HPDE6-E6E7 (cell line): ENCODE measurements around the gene DHX40.
A peak's percentile ranks its signal among the peaks of the same experiment; 100 is the strongest.
"Not testable (repeated sequence)": the region's sequence is repeated elsewhere in the genome, so short reads cannot be mapped to it uniquely, and the experiment has no call there.

Experiments used
- DNase-seq: peaks from one replicate; pipeline ENCODE4 v3.0.0; 2011; ENCODE audit warnings: missing footprints; ENCODE audit errors: extremely low spot score

Gene DHX40

DNA sequence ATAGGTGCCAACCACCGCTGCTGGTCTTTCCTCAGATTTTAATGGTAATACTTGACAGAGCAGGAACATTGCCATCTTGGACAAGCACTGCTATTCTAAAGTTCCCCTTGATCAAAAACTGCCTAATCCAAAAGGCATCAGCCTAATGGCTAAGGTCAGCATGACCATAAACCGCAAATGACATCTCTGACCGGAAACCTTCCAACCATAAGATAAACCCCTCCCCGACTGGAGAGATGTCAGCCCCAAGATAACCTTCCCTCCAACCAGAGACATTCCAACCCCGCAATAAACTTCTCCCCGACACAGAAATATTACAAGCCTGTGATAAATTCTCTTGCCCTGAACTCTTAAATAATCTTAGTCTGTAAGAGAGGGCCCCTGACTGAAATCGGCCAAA lies 7.4 kb upstream of the DHX40 start:
- DNase-seq: no peak

DNA sequence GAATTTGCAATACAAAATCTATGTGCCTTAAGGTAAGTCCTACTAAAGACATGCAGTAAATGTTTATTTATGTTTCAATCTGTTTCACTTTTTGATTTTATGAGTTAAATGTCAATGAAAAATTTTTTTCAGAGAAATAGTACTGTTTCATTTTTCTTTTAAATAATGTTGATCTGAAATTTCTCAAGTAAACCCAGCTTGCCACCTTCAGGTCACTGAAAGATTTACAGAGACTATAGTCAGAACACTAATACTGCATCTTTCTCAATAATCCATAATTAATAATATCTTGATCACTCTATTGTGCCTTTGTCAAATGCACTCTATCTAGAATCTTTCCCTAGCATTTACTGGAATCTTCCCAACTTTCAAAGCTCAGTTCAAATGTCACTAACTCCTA lies 6.5 kb upstream of the DHX40 start:
- no peak for DNase-seq

DNA sequence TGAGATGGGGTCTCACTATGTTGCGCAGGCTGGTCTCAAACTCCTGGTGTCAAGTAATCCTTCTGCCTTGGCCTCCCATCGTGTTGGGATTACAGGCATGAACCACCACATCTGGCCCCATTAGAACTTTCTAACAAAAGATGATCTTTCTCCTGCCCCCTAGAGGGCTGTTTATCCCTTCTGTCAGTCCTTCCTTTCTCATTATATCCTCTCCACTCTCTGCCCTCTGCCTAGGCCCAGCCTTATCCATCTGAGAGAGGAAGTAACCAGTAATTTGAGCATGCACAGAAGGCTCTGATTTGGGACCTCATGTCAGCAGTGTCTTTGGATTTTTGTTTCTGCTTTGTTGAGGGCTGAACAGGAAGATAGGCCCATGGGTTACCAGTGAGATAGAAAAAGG lies 4.4 kb upstream of the DHX40 start:
- no peak for DNase-seq

DNA sequence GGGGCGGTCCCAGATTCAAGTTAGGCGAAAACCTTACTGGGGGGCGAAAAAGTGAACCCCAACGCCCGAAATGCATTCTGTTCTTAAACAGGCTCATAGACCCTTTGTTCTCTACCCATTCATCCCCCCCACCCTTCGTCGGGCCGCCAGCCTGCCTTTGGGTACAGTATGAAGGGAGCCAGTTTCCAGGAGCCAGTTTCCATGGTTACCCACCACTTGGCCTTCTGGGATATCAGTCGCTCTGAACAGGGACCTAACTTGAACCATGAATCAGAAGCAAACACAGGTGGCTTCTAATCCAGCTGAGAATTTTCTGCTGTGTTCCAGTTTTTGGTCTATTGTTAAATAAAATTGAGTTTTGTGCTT lies 532 bp downstream of the DHX40 start:
- peak; percentile 69 for DNase-seq

DNA sequence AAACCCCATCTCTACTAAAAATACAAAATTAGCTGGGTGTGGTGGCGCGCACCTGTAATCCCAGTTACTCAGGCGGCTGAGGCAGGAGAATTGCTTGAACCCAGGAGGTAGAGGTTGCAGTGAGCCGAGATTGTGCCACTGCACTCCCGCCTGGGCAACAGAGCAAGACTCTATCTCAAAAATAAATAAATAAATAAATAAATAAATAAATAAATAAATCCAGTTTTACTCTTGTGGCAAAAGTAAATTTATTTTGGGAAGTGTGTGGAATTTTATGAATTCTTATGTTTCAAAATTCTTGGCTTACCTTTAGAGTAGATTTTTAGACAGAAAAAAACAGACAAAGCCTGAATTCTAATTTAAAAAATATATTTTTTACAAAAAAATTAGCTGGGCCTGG lies 3.7 kb downstream of the DHX40 start:
- DNase-seq: not testable (repeated sequence)

DNA sequence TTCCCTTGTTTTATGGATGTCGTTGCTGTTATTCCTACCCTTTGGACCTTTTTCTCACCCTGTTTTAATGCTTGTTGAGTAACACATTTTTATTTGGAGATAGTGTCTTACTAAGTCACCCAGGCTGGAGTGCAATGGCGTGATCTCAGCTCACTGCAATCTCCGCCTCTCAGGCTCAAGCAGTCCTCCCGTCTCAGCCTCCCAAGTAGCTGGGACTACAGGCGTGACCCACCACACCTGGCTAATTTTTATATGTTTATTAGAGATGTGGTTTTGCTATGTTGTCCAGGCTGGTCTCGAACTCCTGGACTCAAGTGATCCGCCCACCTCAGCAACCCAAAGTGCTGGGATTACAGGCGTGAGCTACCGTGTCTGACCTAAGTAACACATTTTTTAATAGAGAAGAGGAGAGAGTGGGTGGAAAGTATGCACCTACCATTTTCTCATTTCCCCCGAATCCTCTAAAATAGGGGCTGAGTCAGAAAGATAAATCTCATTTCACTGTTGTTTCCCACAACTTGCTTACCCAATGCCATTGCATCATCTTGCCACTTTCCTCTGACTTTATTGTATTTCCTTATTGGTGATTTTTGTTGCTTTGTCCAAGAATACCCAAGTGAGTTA lies 7.0 kb downstream of the DHX40 start:
- no peak for DNase-seq

DNA sequence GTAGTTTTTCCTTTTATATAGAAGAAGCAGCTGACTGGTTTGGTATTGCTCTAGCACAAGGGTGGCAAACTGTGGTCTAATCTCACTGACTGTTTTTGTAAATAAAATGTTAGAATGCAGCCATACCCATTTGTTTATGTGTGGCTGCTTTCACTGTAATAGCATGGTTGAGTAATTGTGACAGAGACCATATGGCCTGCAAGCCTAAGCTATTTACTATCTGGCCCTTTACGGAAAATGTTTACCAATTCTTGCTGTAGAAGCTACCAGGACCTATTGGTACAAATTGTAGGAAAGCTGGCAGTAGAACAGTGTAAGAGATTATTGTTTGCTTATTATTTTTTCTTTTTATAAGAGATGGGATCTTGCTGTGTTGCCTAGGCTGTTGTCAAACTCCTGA lies 18.8 kb downstream of the DHX40 start:
- DNase-seq: not testable (repeated sequence)

DNA sequence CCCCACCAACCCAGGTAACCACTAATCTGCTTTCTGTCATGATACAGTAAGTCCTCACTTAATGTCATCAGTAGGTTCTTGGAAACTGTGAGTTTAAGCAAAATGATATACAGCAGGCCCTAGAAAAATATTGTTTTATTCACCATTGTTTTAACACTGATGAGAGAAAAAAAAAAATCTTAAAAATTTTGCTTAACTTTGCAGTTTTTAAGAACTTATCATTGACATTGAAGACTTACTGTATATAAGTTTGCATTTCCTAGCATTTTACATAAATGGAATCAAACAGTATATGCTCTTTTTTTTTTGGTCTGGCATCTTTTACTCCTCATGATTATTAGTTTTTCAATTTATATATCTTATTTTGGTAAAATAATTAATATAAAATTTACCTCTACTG lies 34.8 kb downstream of the DHX40 start:
- DNase-seq: no peak

DNA sequence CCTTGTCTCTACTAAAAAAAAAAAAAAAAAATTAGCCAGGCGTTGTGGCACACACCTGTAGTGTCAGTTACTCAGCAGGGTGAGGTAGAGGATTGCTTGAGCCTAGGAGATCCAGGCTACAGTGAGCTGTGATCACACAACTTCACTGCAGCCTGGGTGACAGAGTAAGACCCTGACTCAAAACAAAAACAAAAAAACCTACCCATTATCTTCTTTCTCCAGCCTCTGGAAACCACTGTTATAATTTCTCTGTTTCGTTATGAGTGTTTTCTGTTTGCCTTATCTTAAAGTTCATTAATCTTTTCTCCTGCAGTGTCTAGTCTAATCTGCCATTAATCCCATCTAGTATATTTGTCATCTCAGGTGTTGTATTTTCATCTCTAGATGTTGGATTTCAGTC lies 35.7 kb downstream of the DHX40 start:
- DNase-seq: no peak

DNA sequence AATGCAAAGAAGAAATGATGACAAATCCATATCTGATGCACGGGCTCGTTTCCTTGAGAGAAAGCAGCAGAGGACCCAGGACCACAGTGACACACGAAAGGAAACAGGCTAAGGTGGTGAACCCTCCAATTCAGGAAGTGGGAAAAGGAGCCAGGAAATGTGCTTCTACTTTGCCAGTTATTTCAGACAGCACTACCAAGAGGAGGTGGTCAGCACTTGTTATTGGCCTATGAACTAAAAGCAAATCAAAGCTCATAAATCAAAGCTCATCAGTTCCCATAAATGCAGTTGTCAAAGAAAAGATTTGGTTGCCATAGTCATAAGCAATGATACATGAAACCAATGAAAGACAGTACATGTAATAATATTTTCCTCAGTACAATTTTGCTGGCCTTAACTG lies 41.7 kb downstream of the DHX40 start:
- DNase-seq: no peak

DNA sequence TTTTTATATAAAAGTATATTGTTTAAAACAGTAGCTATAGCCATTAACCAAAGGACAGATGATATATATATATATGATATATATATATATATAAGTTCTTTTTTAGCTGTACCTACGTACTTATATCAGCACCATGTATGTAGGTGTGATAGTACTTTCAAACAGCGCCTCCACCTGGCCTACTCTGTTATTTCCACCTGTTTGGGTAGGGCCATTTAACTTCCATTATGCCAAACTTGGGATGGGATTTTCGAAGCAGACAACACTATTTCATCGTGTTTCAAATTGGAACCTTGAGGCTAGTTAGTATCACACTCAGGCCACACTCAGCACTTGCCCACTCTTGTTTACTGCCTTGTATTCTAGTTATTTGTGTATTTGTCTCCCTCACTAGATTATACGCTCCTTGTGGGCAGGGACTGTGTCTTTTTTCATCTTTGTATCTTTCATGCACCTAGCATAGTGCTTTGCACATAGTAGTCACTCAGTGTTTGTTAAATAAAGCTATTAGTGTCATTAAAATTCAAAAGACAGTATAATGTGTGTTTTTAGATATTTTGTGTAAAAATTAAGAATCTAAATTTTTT lies 42.5 kb downstream of the DHX40 start:
- DNase-seq: no peak

DNA sequence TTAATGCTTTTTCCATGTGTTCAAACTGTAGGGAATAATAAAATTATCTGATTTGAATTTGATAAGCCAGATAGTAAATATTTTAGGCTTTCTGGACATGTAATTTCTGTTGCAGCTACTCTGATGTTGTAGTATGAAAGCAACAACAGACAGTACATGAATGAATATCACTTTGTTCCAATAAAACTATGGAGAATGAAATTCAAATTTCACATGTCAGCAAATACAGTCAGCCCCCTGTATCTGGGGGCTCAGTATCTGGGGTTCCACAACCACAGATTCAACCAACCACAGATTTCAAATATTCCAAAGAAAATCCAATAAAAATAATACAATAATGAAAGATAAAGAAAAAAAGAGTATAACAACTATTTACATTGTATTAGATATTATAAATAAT lies 46.1 kb downstream of the DHX40 start:
- no peak for DNase-seq

DNA sequence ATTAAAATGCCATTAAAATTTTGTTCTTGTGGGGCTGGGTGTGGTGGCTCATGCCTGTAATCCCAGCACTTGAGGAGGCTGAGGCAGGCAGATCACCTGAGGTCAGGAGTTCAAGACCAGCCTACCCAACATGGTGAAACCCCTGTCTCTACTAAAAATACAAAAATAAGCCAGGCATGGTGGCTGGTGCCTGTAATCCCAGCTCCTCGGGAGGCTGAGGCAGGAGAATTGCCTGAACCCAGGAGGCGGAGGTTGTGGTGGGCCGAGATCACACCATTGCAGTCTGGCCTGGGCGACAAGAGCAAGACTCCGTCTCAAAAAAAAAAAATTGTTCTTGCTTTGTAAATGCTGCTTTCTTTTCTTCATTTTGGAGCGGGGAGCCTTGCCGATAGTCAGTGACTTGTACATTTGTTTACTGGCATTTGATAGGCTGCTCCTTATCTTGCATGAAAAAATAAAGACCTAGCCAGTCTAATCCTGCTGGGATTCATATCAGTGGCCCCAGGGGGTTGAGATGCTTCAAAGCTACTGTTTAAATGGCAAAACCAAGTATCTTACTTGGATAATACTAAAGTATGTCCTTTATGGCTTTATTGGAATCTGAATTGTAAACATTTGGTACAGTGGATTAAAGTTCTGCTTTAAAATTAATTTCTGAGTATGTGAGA lies 51.0 kb downstream of the DHX40 start:
- no peak for DNase-seq

DNA sequence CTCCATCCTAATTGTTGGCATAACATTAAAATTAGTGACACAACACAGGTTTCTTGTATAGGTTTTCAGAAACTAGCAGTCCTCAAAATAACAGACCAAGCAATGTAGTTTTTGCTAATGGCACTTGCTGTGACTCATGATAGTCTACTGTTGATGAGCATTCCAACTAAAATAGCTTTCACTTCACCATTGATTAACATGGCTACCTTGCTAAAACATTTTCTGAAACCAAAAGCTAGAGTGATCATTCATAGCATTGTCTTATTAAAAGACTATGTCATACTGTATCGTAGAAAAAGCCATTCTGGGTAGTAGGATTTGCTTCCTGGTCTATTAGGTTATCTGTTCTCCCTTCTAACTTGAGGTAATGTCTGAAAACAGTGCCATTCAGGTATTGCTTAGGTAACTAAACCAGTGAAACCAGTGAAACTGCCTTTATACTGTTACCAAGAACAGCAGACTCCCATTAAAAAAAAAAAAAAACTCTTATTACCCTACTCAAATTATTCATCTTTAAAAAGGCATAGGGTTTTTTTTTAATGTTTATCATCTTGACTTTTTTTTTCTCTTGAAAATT lies 51.8 kb downstream of the DHX40 start:
- no peak for DNase-seq

DNA sequence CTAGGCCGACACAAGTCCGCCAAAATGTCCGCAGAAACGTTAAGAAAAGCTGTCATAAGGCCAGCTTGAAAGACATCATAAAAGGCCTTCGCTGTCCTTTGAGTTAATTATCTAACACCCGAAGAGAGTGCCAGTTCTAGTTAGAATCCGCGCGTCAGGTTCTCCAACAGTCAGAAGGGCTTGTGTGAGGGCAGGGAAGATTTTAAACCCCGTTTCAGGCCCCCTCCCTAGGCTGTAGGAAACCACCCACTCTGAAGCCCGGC lies 53.6 kb downstream of the DHX40 start:
- DNase-seq: no peak

DNA sequence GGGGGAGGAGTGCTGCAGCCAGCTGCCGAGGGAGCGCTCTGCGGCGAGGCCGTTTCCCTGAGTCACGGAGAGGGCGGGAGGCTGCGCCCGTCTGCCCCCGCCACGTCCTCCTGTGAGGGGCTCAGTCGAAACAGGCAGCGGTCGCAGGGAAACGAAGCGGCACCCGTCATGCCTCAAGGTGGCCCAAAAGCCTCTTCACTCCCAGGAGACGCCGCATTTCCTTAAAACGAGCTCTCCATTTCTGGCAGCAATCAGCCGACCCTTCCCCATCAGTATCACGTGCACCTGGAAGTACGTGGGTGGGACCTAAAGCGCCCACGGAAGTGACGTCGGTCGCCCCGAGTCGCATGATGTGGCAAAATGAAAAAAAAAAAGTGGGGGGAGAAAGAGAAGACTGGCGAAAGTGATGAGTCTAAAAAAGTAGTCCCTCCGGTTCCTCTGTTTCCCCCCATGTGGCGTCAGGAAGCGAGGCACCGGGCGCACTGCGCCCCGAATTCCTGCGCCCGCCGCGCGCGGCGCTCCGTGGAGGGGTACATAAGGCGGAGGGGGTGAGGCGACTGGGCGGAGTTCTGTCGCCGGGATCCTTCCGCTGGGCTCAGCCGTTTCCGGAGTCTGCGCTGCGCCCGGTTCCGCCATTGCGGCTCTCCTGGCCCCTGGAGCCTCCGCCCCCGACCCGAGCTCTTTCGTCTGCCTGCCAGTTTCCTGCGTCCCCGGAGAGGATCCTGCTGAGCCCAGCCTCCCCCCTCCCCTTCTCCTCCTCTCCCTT lies 54.1 kb downstream of the DHX40 start, which contains the start of gene CLTC:
CLTC (plus strand) TSS at position 598 of the 766 bp plus-strand sequence. CDS start 237 bp downstream, outside the sequence.
- DNase-seq: peak; percentile 91

DNA sequence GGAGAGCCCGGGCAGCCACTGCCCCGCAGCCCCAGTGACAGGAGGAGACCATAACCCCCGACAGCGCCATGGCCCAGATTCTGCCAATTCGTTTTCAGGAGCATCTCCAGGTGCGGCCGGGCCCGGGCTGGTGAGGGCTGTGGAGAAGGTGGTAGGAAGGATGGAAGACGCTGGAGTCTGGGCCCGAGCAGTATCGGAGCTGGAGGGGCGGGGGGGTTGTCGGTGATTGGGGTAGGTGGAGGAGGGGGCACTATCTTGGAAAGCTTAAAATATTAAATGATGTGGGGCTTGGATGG lies 54.6 kb downstream of the DHX40 start:
- DNase-seq: no peak

DNA sequence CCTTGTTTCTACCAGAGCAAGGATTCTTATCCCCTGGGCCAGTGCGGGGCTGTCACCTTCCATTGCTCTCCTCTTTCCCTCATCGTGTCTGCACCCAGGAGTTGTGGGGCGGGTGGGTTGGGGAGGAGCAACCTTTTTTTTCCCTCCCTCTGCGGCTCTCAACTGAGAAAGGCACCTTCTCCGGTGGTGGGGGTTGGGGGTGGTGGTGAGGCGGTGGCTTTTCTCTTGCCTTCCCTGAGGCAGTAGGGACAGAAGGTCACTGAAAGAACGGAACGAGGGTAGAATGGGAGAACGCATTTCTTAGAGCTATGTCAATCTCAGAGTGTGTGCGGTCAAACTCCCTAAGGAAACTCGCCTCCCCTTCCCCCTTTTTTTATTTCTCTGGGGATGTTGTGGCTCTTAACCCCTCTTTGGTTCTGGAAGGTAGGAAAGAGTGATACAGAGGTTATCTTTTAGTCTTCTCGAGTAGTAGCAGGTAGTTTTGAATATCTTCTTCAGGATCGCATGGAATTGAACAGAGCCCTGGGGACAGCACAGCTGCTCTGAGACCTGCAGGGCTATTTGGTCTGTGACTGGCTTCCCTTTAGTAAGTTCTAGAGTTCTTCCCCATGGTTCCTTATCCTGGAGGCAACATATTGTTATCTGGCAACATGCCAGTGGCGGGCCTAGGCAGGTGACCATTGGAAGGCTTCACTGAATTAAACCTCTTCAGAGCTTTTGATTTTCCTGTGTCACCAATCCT lies 55.3 kb downstream of the DHX40 start:
- DNase-seq: peak; percentile 47

DNA sequence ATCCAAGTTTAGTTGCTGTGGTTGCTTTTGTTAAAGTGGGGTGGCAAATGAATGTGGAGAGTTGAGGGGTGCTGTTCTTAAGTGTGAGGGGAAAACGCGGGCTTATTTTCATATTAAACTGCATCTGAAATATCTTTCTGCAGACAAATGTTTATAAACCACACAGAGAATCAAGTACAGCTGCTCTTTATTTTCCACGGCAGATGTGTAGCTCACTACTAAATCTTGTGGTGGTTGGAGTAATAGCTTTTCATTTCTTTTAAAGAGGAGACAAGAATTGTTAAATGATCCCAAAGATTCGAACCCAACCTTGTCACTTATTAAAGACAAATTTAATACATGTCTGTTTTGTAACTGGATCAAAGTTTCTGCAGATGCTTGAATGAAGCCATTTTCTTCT lies 56.4 kb downstream of the DHX40 start:
- DNase-seq: no peak

DNA sequence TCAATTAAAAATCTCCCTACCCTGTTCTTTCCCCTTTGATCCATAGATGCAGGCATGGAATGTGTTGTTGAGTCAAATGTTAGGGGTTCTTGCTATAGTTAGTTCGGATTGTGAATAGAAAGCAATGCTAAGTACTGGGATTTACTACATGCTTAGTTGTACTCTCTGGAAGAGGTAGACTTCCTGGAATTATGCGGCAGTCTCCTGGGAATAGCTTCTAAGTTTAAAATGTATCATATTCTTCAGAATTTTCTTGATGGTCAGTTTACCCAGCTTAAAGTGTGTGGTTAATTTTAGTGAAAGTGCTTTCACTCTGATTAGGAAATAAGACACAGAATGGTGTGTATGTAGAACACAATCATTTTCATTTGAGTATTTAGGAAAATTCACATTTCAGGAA lies 57.7 kb downstream of the DHX40 start:
- DNase-seq: no peak

DNA sequence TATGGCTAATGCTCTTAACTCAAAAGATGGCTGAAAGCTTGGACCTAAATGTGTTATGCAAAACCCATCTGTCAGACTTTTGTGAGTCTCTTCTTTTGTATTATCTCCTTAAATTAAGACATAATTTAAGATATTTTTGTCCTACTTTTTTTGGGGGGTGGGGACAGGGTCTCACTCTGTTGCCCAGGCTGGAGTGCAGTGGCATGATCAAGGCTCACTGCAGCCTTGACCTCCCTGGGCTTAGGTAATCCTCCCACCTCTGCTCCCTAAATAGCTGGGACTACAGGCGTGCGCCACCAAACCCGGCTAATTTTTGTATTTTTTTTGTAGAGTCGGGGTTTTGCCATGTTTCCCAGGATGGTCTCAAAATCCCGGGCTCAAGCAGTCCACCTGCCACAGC lies 61.3 kb downstream of the DHX40 start:
- DNase-seq: no peak

DNA sequence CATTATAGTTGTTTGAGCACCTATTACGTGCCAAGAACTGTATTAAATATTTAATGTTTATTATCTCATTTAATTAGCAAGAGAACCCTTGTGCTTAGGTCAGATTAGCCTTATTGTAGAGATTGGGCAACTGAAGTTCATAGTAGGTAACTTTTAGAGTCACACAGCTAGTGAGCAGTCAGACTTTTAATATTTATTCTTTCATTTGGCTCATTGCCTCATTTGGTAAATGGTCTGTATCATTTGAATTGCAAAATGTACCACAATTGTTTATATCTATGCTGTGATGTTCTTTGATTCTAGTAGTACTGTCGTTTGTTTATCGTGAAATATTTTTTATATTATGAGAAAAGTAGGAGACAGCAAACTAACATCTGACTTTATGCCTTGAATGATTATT lies 61.9 kb downstream of the DHX40 start:
- no peak for DNase-seq
